ENCODE data around the gene CAMK1G.

Gene CAMK1G

DNA sequence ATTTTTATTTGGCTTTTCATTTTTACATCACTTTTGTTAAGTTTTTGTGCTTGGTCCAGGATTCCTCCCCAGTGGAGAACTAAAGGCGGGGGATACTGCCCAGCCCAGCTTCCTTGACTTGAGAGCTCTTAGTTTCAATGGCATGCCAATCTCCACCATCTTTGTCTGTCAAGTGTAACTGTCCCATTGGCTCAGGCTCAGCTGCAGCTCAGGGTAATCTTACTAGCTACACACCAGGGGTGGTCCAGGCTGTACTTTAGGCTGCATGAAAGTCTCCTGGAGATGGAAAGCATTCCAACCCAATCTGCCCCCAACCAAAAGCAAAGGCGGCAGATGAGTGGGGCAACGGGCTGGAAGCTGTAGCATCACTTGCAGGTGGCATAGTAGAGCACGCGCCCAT lies 31.4 kb downstream of the CAMK1G start:
- no peak for TF ChIP-seq ZNF274 (IDR thresholded peaks at IDR 0.05; ENCODE audit: low read depth, low read length)
- H3K4me3 ChIP-seq (ENCODE audit: low read length): no peak overlapping the region

DNA sequence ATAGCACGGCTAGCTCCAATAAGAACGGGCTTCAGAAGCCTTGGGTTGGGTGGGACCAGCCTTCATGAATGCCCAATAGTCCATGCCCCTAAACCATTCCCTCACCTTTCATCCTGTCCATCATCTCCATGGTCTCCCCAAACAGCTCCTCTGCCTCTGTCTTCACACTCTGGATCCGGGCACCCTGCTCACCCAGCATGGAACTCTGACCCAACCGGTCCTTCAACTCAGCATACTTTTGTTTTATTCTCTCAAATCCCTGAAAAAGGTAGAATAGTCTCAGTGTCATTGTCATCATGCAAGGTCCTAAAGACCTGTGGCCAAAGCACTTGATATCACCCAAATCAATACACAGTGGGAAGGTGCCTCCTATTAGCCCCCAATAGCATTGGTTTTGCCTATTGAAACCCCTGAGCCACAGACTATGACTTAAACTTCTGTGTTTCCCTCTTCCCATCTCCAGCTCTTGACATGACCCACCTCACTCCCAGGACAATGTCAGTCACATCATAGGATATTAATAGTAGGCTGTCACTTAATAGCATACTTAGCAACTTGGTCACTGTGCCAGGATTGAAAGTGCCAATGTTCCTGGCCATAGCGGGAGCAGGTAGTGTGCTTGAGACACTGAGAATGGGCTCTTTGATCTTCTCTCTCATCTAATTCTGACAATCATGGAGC lies 33.0 kb downstream of the CAMK1G start:
- no peak for TF ChIP-seq ZNF274 (IDR thresholded peaks at IDR 0.05; ENCODE audit: low read depth, low read length)
- no peak overlapping the region for H3K4me3 ChIP-seq (ENCODE audit: low read length)

DNA sequence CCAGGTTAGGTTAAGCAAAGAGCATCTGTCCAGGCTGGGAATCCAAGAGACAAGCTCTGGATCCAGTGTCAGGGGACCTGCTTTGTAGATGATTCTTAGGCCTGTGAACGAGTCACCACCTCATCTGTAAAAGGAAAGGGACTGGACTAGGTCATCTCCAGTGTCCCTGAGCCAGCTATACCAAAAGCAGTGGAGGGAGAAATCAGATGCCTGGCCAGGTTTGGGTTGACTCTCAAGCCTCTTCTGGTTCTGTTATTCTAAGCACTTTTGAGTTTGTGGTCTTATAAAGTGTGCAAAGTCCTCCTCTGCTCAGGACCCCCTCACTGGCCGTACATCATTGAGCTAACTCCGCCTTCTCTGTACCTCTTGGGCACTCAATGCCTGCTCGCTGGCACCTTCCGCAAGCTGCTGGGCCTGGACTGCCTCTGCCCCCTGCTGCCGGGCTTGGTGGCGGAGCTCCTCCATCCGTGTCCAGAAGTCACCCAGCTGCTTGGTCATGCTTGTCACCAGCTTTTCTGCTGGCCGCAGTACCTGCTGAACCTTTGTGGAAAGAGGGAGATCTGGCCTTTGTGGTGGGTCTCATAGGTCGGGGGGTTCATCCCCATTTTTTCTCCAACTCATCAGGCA lies 33.6 kb downstream of the CAMK1G start:
- no peak overlapping the region for H3K4me3 ChIP-seq (ENCODE audit: low read length)
- no peak for TF ChIP-seq ZNF274 (IDR thresholded peaks at IDR 0.05; ENCODE audit: low read depth, low read length)

DNA sequence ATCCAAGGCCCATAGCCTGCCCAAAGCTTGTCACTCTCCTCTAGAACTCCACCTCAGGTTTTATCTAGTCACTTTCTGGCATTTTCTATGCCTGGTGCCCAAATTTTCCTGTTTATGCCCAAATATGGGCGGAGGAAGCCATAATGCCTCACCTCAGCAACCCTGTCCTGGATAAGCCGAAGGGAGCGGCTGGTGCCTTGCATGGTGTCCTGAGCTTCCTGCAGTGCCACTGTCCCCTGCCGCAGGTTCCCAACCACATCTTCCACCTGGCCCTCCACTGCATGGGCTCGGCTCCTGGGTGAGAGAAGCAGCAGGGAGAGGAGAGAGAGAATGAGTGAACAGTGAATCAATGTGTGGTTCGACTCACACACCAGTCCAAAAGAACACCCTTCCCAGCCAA lies 34.2 kb downstream of the CAMK1G start:
- no peak overlapping the region for H3K4me3 ChIP-seq (ENCODE audit: low read length)
- no peak for TF ChIP-seq ZNF274 (IDR thresholded peaks at IDR 0.05; ENCODE audit: low read depth, low read length)

DNA sequence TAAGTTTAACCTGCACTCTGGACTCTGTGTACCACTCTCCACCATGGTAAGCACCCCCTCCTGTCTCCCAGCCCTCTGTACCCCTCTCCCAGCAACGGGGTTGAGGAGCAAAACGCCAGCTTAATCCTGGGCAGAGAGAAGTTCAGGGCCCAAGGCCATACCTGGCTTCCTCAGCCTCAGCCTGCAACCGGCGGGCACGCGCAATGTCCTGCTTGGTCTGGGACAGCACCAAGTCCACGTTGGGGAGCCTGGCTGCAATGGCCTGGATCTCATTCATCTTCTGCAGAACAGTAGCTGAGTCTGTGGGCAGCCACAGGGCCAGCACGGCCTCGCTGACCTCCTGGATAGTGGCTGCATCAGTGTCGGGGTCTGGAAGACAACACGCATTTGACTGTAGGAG lies 34.8 kb downstream of the CAMK1G start:
- no peak overlapping the region for H3K4me3 ChIP-seq (ENCODE audit: low read length)
- TF ChIP-seq ZNF274 (IDR thresholded peaks at IDR 0.05; ENCODE audit: low read depth, low read length): no peak

DNA sequence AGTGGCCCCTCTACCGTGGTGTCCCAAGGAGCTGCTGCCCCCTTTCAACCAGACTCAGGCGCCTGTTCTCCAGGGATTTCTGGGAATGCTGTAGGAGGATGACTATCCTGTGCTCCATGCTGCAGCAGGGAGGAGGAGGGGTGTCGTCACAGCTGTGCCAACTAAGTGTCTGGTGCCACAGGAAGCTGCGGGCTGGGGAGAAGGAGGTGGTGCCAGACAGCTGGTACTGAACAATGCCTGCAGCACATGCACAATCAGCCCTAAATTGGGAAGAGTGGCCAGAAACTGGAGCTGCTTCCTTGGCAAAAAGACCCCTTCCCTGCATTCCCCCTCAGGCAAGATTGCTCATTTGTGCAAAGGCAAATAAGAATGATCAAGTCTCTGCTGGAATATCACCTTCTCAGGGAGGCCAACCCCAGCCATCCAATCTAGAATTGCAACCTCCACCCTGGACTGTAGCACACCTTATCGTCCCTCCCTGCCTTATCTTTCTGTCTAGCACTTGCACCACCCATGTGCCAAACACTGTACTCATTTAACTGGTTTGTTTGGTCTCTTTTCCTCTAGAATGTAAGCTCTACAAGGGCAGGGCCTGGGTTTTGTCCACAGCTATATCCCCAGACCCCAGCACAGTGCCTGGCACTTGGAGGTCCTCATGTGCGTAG lies 35.4 kb downstream of the CAMK1G start:
- H3K4me3 ChIP-seq (ENCODE audit: low read length): no peak overlapping the region
- no peak for TF ChIP-seq ZNF274 (IDR thresholded peaks at IDR 0.05; ENCODE audit: low read depth, low read length)

DNA sequence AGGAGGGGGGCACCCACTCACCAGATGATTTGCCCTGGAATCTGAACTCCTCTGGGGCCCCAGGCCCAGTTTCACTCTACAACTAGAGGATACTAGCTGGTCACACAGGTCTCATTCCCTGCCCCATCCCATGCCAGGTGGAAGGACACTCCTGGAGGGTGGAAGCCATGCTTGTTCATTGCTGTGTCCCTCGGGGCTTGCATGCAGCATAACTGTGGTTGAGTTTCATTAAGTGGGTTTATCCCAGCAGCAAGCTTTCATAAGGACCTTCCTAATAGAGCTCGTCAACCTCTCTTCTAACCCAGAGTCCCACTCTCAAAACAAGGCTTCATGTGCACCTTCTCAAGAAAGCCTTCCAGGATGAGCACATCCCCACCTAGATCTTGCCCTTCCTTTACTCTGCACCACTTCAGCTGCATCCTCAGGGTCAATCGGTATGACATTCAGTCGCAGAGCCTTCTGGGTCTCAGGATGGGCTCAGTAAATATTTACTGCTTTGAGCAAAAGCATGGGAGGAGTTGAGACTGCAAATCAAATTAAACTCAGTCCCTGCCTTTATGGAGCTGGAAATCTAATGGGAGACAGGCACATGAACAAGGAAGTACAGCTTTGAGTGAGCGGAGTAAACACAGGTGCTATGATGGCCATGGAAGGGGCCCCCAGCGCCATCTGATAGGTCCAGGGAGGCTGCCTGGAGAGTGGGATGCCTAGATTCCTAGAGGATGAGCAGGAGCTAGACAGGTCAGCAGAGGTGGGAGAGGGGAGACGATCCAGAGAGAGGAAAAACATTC lies 36.4 kb downstream of the CAMK1G start:
- H3K4me3 ChIP-seq (ENCODE audit: low read length): no peak overlapping the region
- no peak for TF ChIP-seq ZNF274 (IDR thresholded peaks at IDR 0.05; ENCODE audit: low read depth, low read length)

DNA sequence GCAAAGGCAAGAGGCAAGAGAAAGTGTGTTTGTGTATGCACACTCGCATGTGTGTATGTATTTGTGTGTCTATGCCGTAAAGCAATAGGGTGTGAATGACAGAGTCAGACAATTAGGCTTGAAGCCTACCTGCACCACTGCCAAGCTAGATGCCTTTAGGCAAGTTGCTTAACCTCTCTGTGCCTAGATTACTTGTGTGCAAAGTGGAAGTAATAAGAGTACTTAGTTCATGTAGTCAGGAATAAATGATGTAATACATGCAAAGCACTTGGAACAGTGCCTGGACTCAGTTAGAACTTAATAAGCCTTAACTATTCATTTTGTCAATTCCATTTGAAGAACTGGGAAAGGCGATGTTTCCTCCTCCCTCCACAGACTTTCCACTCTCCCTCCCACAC lies 37.0 kb downstream of the CAMK1G start:
- TF ChIP-seq ZNF274 (IDR thresholded peaks at IDR 0.05; ENCODE audit: low read depth, low read length): no peak
- no peak overlapping the region for H3K4me3 ChIP-seq (ENCODE audit: low read length)

DNA sequence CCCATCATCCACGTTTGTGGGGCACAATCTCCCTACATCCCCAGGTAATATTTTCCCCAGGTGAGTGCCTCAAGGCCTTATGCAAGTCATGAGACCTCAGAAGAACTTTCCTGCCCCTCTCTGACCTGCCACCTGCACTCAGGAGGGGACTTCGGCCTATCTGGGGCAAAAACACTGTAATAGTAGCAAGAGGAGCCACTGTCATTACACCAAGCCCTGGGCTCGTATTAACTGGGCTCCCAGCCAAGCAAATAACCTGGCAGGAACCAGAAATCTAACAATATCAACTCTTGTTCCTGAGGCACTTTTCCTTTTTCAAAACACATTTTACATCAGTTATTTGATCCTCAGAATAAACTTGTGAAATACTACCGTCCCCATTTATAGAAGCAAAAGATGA lies 37.8 kb downstream of the CAMK1G start:
- no peak overlapping the region for H3K4me3 ChIP-seq (ENCODE audit: low read length)
- TF ChIP-seq ZNF274 (IDR thresholded peaks at IDR 0.05; ENCODE audit: low read depth, low read length): no peak

DNA sequence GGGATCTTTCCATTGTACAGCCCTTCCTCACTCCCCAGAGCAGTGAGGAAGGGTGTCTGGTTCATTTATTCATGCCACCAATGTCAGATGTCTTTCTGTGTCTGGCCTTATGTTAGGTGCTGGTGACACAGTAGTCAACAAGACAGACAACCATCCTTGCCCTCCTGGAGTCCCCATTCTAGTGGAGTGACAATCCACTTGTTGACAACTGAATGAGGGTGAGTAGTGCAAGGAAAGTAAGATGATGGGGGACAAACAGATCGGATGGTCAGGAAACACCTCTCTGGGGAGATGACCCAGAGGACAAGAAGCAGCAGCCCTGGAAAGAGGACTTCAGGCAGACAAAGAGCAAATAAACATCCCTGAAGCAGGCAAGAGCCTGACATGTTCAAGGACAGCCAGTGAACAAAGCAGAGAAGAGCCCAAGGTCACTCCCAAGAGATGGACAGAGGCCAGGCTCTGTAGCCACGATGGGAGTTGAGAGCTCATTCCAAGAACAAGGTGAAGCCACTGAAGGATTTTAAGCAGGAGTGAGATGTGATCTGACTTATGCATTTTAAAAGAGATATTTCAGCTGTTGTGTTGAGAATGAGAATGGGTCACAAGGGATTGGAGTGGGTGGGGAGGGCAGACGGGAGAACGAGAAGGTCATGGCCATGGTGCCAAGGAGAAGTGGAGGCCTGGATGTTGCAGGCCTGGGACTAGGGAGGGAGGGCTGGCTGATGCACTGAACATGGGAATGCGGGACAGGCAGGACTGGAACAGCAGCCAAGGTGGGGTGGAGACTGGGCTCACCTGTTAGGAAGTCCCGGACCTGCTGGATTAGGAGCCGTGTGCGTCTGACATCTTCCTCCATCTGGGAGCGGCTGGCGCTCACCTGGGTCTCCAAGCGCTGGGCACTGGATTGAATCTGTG lies 38.5 kb downstream of the CAMK1G start:
- no peak for TF ChIP-seq ZNF274 (IDR thresholded peaks at IDR 0.05; ENCODE audit: low read depth, low read length)
- no peak overlapping the region for H3K4me3 ChIP-seq (ENCODE audit: low read length)

DNA sequence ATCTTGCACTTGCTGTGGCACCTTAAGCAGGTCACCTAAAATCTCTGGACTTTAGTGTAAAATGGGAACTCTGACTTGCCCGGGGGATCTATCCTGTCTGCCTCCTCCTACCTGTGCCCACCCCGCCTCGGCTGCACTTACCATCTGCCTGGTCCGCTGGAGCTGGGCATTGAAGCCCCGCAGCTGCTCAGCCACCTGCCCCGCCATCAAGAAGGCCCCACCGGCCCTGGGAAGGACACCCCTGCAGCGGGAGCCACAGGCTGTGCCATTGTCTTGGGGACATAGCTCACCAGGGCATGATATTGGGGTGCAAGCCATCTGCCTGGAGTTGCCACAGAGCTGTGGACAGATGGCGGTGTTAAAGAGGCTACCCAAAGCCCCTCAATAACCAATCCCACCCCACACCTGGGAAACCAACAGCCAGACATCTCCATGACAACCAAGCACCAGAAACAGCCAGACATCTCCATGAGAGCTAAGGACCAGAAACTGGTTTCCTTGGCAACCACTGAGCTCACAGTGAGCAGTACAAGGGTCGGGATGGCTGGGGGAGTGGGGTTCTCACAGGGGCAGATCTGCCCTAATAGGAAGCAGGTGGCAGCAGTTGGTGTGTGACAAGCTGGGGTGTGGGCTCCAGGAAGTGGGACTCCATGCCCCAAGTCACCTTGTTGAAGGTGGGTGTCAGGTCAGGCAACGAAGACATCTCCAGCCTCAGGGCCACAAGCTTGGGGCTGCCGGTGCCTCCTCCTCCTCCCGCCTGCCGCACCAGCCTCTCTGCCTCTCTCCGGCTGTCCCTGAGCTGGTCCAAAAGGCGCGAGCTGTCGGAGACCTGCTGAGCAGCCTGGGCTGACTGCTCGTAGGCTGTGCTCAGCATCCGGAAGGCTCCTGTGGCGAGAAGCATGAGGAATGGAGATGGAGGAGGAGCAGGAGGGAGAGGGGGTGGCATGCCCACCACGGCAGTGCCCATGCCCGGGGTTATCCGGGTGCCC lies 39.6 kb downstream of the CAMK1G start:
- TF ChIP-seq ZNF274 (IDR thresholded peaks at IDR 0.05; ENCODE audit: low read depth, low read length): no peak
- H3K4me3 ChIP-seq (ENCODE audit: low read length): no peak overlapping the region
